ENCODE results near the gene PRKCE. TPM values are rescaled to one million over a fixed set of nuclear protein-coding genes. Genes with fewer than 3 reads are reported as not detected.

Gene PRKCE
- polyA plus RNA-seq, 1 of the 3 experiments (the other 2 are of a cell fraction) = 16.3 TPM

- H4K20me1 ChIP-seq (ENCODE audit: insufficient read depth) = 0 out of 2 replicates have a peak, but pooled peaks cover 9% of the 10 kb centered on the region
- no peak overlapping the region for H3K4me2 ChIP-seq
- H3K4me1 ChIP-seq (ENCODE audit: control insufficient read depth in 1 of 2, insufficient read depth in 2 of 2, low read depth in 1 of 2, low read length in 1 of 2) = peaks cover 8 to 13% of the 10 kb centered on the region in 2 experiments; a peak in 3 of 4 replicates
- peaks cover 10% of the 10 kb centered on the region for H3F3A ChIP-seq (replicated peaks; ENCODE audit: insufficient read depth)
- peaks cover 5% of the 10 kb centered on the region; the same call in 1 of the 2 replicates for H3K79me2 ChIP-seq (ENCODE audit: insufficient read depth)
- H3K9me3 ChIP-seq = no peaks in the 10 kb centered on the region
- no peak overlapping the region for H3K9ac ChIP-seq
- TF ChIP-seq GABPA (IDR thresholded peaks at IDR 0.05; ENCODE audit: low read depth) (no peak), SMC3 (IDR thresholded peaks at IDR 0.05; ENCODE audit: low read depth, low read length) (no peak), TCF12 (IDR thresholded peaks at IDR 0.05) (no peak), ELF1 (IDR thresholded peaks at IDR 0.05) (no peak), JUND (IDR thresholded peaks at IDR 0.05) (no peak), CHD2 (IDR thresholded peaks at IDR 0.05; ENCODE audit: low read length, partially characterized antibody) (no peak), IRF3 (IDR thresholded peaks at IDR 0.05; ENCODE audit: low read depth, low read length) (no peak), RCOR1 (IDR thresholded peaks at IDR 0.05; ENCODE audit: low read length) (no peak), TEAD4 (IDR thresholded peaks at IDR 0.05; ENCODE audit: borderline replicate concordance, insufficient read depth) (no peak), RAD21 (IDR thresholded peaks at IDR 0.05; ENCODE audit: low read length) (no peak), USF1 (IDR thresholded peaks at IDR 0.05; ENCODE audit: borderline replicate concordance, low read depth) (no peak), GATA2 (CRISPR knock-in tag; IDR thresholded peaks at IDR 0.05) (no peak), REST (IDR thresholded peaks at IDR 0.05; ENCODE audit: low read depth, low read length) (no peak), EP300 (IDR thresholded peaks at IDR 0.05; ENCODE audit: borderline replicate concordance in 1 of 2, low read depth in 1 of 2, low read length in 1 of 2) (no peak), MXI1 (IDR thresholded peaks at IDR 0.05; ENCODE audit: low read depth, low read length) (no peak), NRF1 (IDR thresholded peaks at IDR 0.05; ENCODE audit: low read depth, low read length) (no peak)
- TF ChIP-seq, protein P1, sequence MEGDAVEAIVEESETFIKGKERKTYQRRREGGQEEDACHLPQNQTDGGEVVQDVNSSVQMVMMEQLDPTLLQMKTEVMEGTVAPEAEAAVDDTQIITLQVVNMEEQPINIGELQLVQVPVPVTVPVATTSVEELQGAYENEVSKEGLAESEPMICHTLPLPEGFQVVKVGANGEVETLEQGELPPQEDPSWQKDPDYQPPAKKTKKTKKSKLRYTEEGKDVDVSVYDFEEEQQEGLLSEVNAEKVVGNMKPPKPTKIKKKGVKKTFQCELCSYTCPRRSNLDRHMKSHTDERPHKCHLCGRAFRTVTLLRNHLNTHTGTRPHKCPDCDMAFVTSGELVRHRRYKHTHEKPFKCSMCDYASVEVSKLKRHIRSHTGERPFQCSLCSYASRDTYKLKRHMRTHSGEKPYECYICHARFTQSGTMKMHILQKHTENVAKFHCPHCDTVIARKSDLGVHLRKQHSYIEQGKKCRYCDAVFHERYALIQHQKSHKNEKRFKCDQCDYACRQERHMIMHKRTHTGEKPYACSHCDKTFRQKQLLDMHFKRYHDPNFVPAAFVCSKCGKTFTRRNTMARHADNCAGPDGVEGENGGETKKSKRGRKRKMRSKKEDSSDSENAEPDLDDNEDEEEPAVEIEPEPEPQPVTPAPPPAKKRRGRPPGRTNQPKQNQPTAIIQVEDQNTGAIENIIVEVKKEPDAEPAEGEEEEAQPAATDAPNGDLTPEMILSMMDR (IDR thresholded peaks at IDR 0.05) = no peak
- TF ChIP-seq, protein P2, sequence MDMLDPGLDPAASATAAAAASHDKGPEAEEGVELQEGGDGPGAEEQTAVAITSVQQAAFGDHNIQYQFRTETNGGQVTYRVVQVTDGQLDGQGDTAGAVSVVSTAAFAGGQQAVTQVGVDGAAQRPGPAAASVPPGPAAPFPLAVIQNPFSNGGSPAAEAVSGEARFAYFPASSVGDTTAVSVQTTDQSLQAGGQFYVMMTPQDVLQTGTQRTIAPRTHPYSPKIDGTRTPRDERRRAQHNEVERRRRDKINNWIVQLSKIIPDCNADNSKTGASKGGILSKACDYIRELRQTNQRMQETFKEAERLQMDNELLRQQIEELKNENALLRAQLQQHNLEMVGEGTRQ (IDR thresholded peaks at IDR 0.05; ENCODE audit: borderline replicate concordance, low read depth, low read length) = no peak
- H3K9me2 ChIP-seq = no peaks in the 10 kb centered on the region
- H3K27ac ChIP-seq (ENCODE audit: low read depth in 2 of 2, low read length in 1 of 2) = no peak overlapping the region
- no peaks in the 10 kb centered on the region for H3K36me3 ChIP-seq (replicated peaks in 1 of 2; ENCODE audit: control insufficient read depth in 1 of 2, insufficient read depth in 2 of 2, low read length in 1 of 2)
- POLR2A ChIA-PET = no interaction called here
- H3K27me3 ChIP-seq (ENCODE audit: insufficient read depth) = no peaks in the 10 kb centered on the region
- H2AFZ ChIP-seq (ENCODE audit: low read depth) = no peak overlapping the region
- no peak for DNase-seq
- CTCF ChIA-PET = interaction anchor here (0.8 to 2.3 kb wide), 8 partner anchors 9 to 308 kb away, joined by 3 to 12 read pairs (median 4); no protein-coding TSS in a partner anchor
- WGBS (ENCODE audit: low lambda C conversion rate) = 97% methylated on average over 7 of the region's 7 CpGs
- no peak overlapping the region for H3K4me3 ChIP-seq (ENCODE audit: low read depth in 2 of 2, low read length in 1 of 2)
Measured at GRCh38 chr2:45951025-45951727, 299.7 kb downstream of the PRKCE start.

All from SK-N-SH (cell line).